HEK293 (cell line): ENCODE data around the gene BIN1.

Experiments
- CTCF ChIA-PET: fragments of 350-600 bp; formaldehyde crosslinking; extraction: SDS; loops from one replicate; lab custom pipeline; 2021; ENCODE audit warnings: antibody characterized with exemption; lab: Yijun Ruan, JAX
- POLR2A ChIA-PET: fragments of 300-600 bp; formaldehyde crosslinking; extraction: SDS; loops from one replicate; lab custom pipeline; 2020; ENCODE audit warnings: antibody characterized with exemption, inconsistent platforms; lab: Yijun Ruan, JAX
- H3K27ac ChIP-seq: fragments of 200-500 bp; sonication (Bioruptor generic); 2 replicates; pipeline ENCODE4 v1.5.1; 2014; ENCODE audit warnings: low read depth, low read length, control low read depth, inconsistent platforms; ENCODE audit errors: extremely low read depth
- H3K36me3 ChIP-seq, 2 experiments: fragments of 200-500 bp in 1 of 2; sonication (Bioruptor generic) in 1 of 2; 1 replicate in 1 of 2; 2 replicates in 1 of 2; pipeline ENCODE4 v1.5.1; 2014 to 2017; ENCODE audit warnings: inconsistent platforms in 2 of 2, low read length in 2 of 2; ENCODE audit not compliant: control insufficient read depth in 2 of 2, insufficient read depth in 1 of 2
- H3K4me1 ChIP-seq: fragments of 200-500 bp; sonication (Bioruptor generic); 2 replicates; pipeline ENCODE4 v1.5.1; 2014; ENCODE audit warnings: mild to moderate bottlenecking, low read length, inconsistent platforms; ENCODE audit not compliant: control insufficient read depth, insufficient read depth
- H3K4me3 ChIP-seq: 2 replicates; pipeline ENCODE4 v1.5.1; 2011; ENCODE audit warnings: low read depth, mild to moderate bottlenecking, control low read depth, low read length, moderate library complexity
- H3K9me3 ChIP-seq: fragments of 200-500 bp; sonication (Bioruptor generic); 2 replicates; pipeline ENCODE4 v1.5.1; 2014; ENCODE audit warnings: low read depth, low read length, inconsistent platforms; ENCODE audit not compliant: control insufficient read depth, insufficient read depth
- FEZF1 ChIP-seq: fragments of 450-650 bp; formaldehyde crosslinking; IDR thresholded peaks from 2 replicates; pipeline ENCODE4 v1.5.1; 2016; ENCODE audit warnings: missing biosample characterization, missing genetic modification characterization
- GLI4 ChIP-seq: fragments of 450-650 bp; formaldehyde crosslinking; IDR thresholded peaks from 2 replicates; pipeline ENCODE4 v1.5.1; 2016; ENCODE audit warnings: missing biosample characterization, missing genetic modification characterization
- GLIS1 ChIP-seq: fragments of 450-650 bp; formaldehyde crosslinking; IDR thresholded peaks from 2 replicates; pipeline ENCODE4 v1.5.1; 2016; ENCODE audit warnings: missing biosample characterization, missing genetic modification characterization
- SETDB1 ChIP-seq: IDR thresholded peaks from one replicate; pipeline ENCODE4 v1.6.1; 2017; ENCODE audit warnings: mild to moderate bottlenecking, low read length, moderate library complexity, mixed read lengths; ENCODE audit not compliant: insufficient read length
- WT1 ChIP-seq: fragments of 450-650 bp; formaldehyde crosslinking; IDR thresholded peaks from 2 replicates; pipeline ENCODE4 v1.5.1; 2016; ENCODE audit warnings: missing biosample characterization, missing genetic modification characterization
- ZBTB44 ChIP-seq: fragments of 450-650 bp; IDR thresholded peaks from 2 replicates; pipeline ENCODE4 v1.5.1; 2018; ENCODE audit warnings: missing biosample characterization, mild to moderate bottlenecking, missing genetic modification characterization
- ZFP3 ChIP-seq: fragments of 450-650 bp; formaldehyde crosslinking; IDR thresholded peaks from 2 replicates; pipeline ENCODE4 v1.5.1; 2016; ENCODE audit warnings: low read depth, missing biosample characterization, missing genetic modification characterization
- ZFP41 ChIP-seq: fragments of 450-650 bp; formaldehyde crosslinking; IDR thresholded peaks from 2 replicates; pipeline ENCODE4 v1.5.1; 2016; ENCODE audit warnings: missing biosample characterization, missing genetic modification characterization, borderline replicate concordance
- ZNF10 ChIP-seq: fragments of 450-650 bp; formaldehyde crosslinking; IDR thresholded peaks from 2 replicates; pipeline ENCODE4 v1.5.1; 2017; ENCODE audit warnings: missing biosample characterization, missing genetic modification characterization
- ZNF112 ChIP-seq: fragments of 450-650 bp; formaldehyde crosslinking; IDR thresholded peaks from 2 replicates; pipeline ENCODE4 v1.5.0; 2017; ENCODE audit warnings: missing biosample characterization, missing genetic modification characterization
- ZNF146 ChIP-seq: fragments of 450-650 bp; formaldehyde crosslinking; IDR thresholded peaks from 2 replicates; pipeline ENCODE4 v1.5.1; 2016; ENCODE audit warnings: missing biosample characterization, missing genetic modification characterization
- ZNF155 ChIP-seq: fragments of 450-650 bp; formaldehyde crosslinking; IDR thresholded peaks from 2 replicates; pipeline ENCODE4 v1.5.1; 2016; ENCODE audit warnings: missing biosample characterization, missing genetic modification characterization
- ZNF16 ChIP-seq: fragments of 450-650 bp; formaldehyde crosslinking; IDR thresholded peaks from 2 replicates; pipeline ENCODE4 v1.5.1; 2016; ENCODE audit warnings: low read depth, missing biosample characterization, missing genetic modification characterization
- ZNF184 ChIP-seq: fragments of 450-650 bp; IDR thresholded peaks from 2 replicates; pipeline ENCODE4 v1.5.1; 2018; ENCODE audit warnings: missing biosample characterization, mild to moderate bottlenecking, missing genetic modification characterization
- ZNF23 ChIP-seq: fragments of 450-650 bp; formaldehyde crosslinking; IDR thresholded peaks from 2 replicates; pipeline ENCODE4 v1.5.1; 2016; ENCODE audit warnings: missing biosample characterization, missing genetic modification characterization, borderline replicate concordance
- ZNF248 ChIP-seq: fragments of 450-650 bp; formaldehyde crosslinking; IDR thresholded peaks from 2 replicates; pipeline ENCODE4 v1.5.1; 2017; ENCODE audit warnings: missing biosample characterization, missing genetic modification characterization
- ZNF26 ChIP-seq: fragments of 450-650 bp; formaldehyde crosslinking; IDR thresholded peaks from 2 replicates; pipeline ENCODE4 v1.5.1; 2016; ENCODE audit warnings: missing biosample characterization, missing genetic modification characterization
- ZNF292 ChIP-seq: fragments of 450-650 bp; formaldehyde crosslinking; IDR thresholded peaks from 2 replicates; pipeline ENCODE4 v1.5.1; 2016; ENCODE audit warnings: low read depth, missing biosample characterization, missing genetic modification characterization, borderline replicate concordance
- ZNF335 ChIP-seq: fragments of 450-650 bp; formaldehyde crosslinking; conservative IDR thresholded peaks from 2 replicates; pipeline ENCODE4 v1.5.1; 2016; ENCODE audit warnings: missing biosample characterization, missing genetic modification characterization
- ZNF404 ChIP-seq: fragments of 450-650 bp; formaldehyde crosslinking; IDR thresholded peaks from 2 replicates; pipeline ENCODE4 v1.5.1; 2017; ENCODE audit warnings: missing biosample characterization, missing genetic modification characterization
- ZNF473 ChIP-seq: fragments of 450-650 bp; formaldehyde crosslinking; IDR thresholded peaks from 2 replicates; pipeline ENCODE4 v1.5.1; 2017; ENCODE audit warnings: missing biosample characterization, missing genetic modification characterization
- ZNF501 ChIP-seq: fragments of 450-650 bp; formaldehyde crosslinking; IDR thresholded peaks from 2 replicates; pipeline ENCODE4 v1.5.1; 2016; ENCODE audit warnings: missing biosample characterization, missing genetic modification characterization
- ZNF521 ChIP-seq: fragments of 450-650 bp; formaldehyde crosslinking; IDR thresholded peaks from 2 replicates; pipeline ENCODE4 v1.5.1; 2017; ENCODE audit warnings: missing biosample characterization, mild to moderate bottlenecking, missing genetic modification characterization
- ZNF704 ChIP-seq: fragments of 450-650 bp; formaldehyde crosslinking; IDR thresholded peaks from 2 replicates; pipeline ENCODE4 v1.5.1; 2016; ENCODE audit warnings: missing biosample characterization, missing genetic modification characterization
- ZNF785 ChIP-seq: fragments of 450-650 bp; formaldehyde crosslinking; IDR thresholded peaks from 2 replicates; pipeline ENCODE4 v1.5.1; 2016; ENCODE audit warnings: missing biosample characterization, missing genetic modification characterization
- ZNF791 ChIP-seq: fragments of 450-650 bp; formaldehyde crosslinking; IDR thresholded peaks from 2 replicates; pipeline ENCODE4 v1.5.1; 2016; ENCODE audit warnings: missing biosample characterization, missing genetic modification characterization
- ZNF830 ChIP-seq: fragments of 450-650 bp; IDR thresholded peaks from 2 replicates; pipeline ENCODE4 v1.5.0; 2018; ENCODE audit warnings: missing biosample characterization, missing genetic modification characterization, low read depth, mild to moderate bottlenecking, moderate library complexity
- ZNF843 ChIP-seq: fragments of 450-650 bp; formaldehyde crosslinking; IDR thresholded peaks from 2 replicates; pipeline ENCODE4 v1.5.1; 2016; ENCODE audit warnings: missing biosample characterization, missing genetic modification characterization

The BIN1 gene

GRCh38 chr2:127017548-127017947 is 89.4 kb downstream of the BIN1 start:
- TF ChIP-seq SETDB1 (no peak), ZBTB44 (no peak), ZNF248 (tag by site-specific recombination) (no peak), ZNF292 (tag by site-specific recombination) (no peak), FEZF1 (tag by site-specific recombination) (no peak), ZNF335 (tag by site-specific recombination) (no peak), ZNF23 (tag by site-specific recombination) (no peak), ZNF10 (tag by site-specific recombination) (no peak), ZNF146 (tag by site-specific recombination) (no peak), ZNF184 (no peak), ZNF26 (no peak)
- no peak overlapping the region for H3K4me3 ChIP-seq
- no peaks in the 10 kb centered on the region for H3K36me3 ChIP-seq
- H3K9me3 ChIP-seq = no peaks in the 10 kb centered on the region
- no peaks in the 10 kb centered on the region for H3K4me1 ChIP-seq
- ChIA-PET CTCF (no interaction called here), POLR2A (no interaction called here)
- no peak overlapping the region for H3K27ac ChIP-seq

GRCh38 chr2:127016329-127016728 is 90.6 kb downstream of the BIN1 start:
- Histone ChIP-seq H3K27ac (no peak overlapping the region), H3K4me3 (no peak overlapping the region), H3K9me3 (no peaks in the 10 kb centered on the region), H3K4me1 (no peaks in the 10 kb centered on the region), H3K36me3 (no peaks in the 10 kb centered on the region)
- ChIA-PET CTCF (interaction anchor here (0.6 to 0.9 kb wide), 2 partner anchors 11 to 1158 kb away, joined by 3 read pairs; no protein-coding TSS in a partner anchor), POLR2A (no interaction called here)
- TF ChIP-seq ZNF16 (no peak), ZNF521 (no peak), ZNF404 (tag by site-specific recombination) (no peak), ZFP41 (tag by site-specific recombination) (no peak), ZNF155 (tag by site-specific recombination) (no peak), ZNF785 (tag by site-specific recombination) (no peak), ZNF501 (tag by site-specific recombination) (no peak), ZNF843 (tag by site-specific recombination) (no peak), GLIS1 (tag by site-specific recombination) (no peak), ZNF791 (tag by site-specific recombination) (no peak), ZNF473 (tag by site-specific recombination) (no peak), GLI4 (no peak), WT1 (tag by site-specific recombination) (no peak), ZNF830 (no peak), ZNF112 (tag by site-specific recombination) (no peak), ZFP3 (no peak), ZNF704 (tag by site-specific recombination) (no peak)
